ENCODE results near the gene GAPDHS. TPM values are rescaled to one million over a fixed set of nuclear protein-coding genes. Genes with fewer than 3 reads are reported as not detected.

Gene GAPDHS
- total and polyA plus RNA-seq, 2 of the 4 experiments (the other 2 are of a cell fraction), result not detected

- no TSS peak for BruUV-seq (replicated peaks)
- CTCF ChIA-PET, result no interaction called here
- no peaks in the 10 kb centered on the region for H3K79me1 ChIP-seq (ENCODE audit: low read depth in 1 of 2, low read length in 2 of 2)
- TF ChIP-seq BHLHE40 (IDR thresholded peaks at IDR 0.05; ENCODE audit: low read depth, low read length) (no peak), RFX5 (IDR thresholded peaks at IDR 0.05; ENCODE audit: low read depth, low read length) (no peak), RCOR1 (IDR thresholded peaks at IDR 0.05; ENCODE audit: insufficient replicate concordance, low read length) (no peak), USF2 (IDR thresholded peaks at IDR 0.05; ENCODE audit: low read depth, low read length) (no peak)
- TF ChIP-seq, protein P1, sequence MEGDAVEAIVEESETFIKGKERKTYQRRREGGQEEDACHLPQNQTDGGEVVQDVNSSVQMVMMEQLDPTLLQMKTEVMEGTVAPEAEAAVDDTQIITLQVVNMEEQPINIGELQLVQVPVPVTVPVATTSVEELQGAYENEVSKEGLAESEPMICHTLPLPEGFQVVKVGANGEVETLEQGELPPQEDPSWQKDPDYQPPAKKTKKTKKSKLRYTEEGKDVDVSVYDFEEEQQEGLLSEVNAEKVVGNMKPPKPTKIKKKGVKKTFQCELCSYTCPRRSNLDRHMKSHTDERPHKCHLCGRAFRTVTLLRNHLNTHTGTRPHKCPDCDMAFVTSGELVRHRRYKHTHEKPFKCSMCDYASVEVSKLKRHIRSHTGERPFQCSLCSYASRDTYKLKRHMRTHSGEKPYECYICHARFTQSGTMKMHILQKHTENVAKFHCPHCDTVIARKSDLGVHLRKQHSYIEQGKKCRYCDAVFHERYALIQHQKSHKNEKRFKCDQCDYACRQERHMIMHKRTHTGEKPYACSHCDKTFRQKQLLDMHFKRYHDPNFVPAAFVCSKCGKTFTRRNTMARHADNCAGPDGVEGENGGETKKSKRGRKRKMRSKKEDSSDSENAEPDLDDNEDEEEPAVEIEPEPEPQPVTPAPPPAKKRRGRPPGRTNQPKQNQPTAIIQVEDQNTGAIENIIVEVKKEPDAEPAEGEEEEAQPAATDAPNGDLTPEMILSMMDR (conservative IDR thresholded peaks at IDR 0.05; ENCODE audit: low read depth, low read length), result no peak
- H2BK5ac ChIP-seq (ENCODE audit: low read depth, low read length, poor library complexity, severe bottlenecking), result no peak overlapping the region
- H2BK120ac ChIP-seq (ENCODE audit: low read depth, low read length), result no peak overlapping the region
- peaks cover 21% of the 10 kb centered on the region for H3K27me3 ChIP-seq (ENCODE audit: control insufficient read depth, insufficient read depth, low read length)
- H4K8ac ChIP-seq (ENCODE audit: low read depth in 2 of 2, low read length in 2 of 2), result no peak overlapping the region
- dilution Hi-C loops (cut with HindIII; ENCODE audit: low sequenced_read_pairs, unreplicated experiment), result no loop called here
- H4K91ac ChIP-seq (ENCODE audit: insufficient read depth, low read depth, low read length), result no peak overlapping the region
- no peak overlapping the region for H2AK9ac ChIP-seq (replicated peaks; ENCODE audit: low read depth, low read length, poor library complexity)
- no peak overlapping the region for H3K23ac ChIP-seq (ENCODE audit: low read depth, low read length)
- intact Hi-C loops (cut with micrococcal nuclease), result no loop called here
- no peaks in the 10 kb centered on the region for H4K20me1 ChIP-seq (ENCODE audit: insufficient read depth, low read length)
- no peak for DNase-seq
- in situ Hi-C loops (cut with MboI; ENCODE audit: low sequenced_read_pairs), result no loop called here
- no peak overlapping the region for H3K4ac ChIP-seq (ENCODE audit: low read depth, low read length)
- H3K18ac ChIP-seq (ENCODE audit: low read depth, low read length), result no peak overlapping the region
- no peak overlapping the region for H4K5ac ChIP-seq (ENCODE audit: low read depth, low read length)
- no peaks in the 10 kb centered on the region for H3K4me1 ChIP-seq (ENCODE audit: control insufficient read depth, insufficient read depth, low read length)
- no peak overlapping the region for H3K4me3 ChIP-seq (ENCODE audit: insufficient read depth, low read depth, low read length)
- no peak overlapping the region for H3K27ac ChIP-seq (ENCODE audit: insufficient read depth, low read length)
- no peak for ATAC-seq (ENCODE audit: low read depth)
- no peak overlapping the region for H2BK20ac ChIP-seq (ENCODE audit: low read depth, low read length)
- no peak overlapping the region for H2AFZ ChIP-seq (replicated peaks; ENCODE audit: low read length, poor library complexity)
- H3K14ac ChIP-seq (replicated peaks; ENCODE audit: low read depth, low read length), result no peak overlapping the region
- H3K9me1 ChIP-seq (ENCODE audit: insufficient read depth, low read length), result no peaks in the 10 kb centered on the region
- no peaks in the 10 kb centered on the region for H3K9me3 ChIP-seq (ENCODE audit: control insufficient read depth, insufficient read depth, low read length)
- H3K36me3 ChIP-seq (ENCODE audit: control insufficient read depth, insufficient read depth, low read length), result no peaks in the 10 kb centered on the region
- no peak overlapping the region for H3K56ac ChIP-seq (ENCODE audit: extremely low read depth, insufficient read depth, low read length)
- POLR2A ChIA-PET (ENCODE audit: unreplicated experiment), result no interaction called here
- 50% methylated on average over 4 of the region's 12 CpGs; no CpG with 5 or more reads in 1 of the 2 experiments for WGBS, 2 experiments (ENCODE audit: extremely low coverage in 2 of 2, insufficient read length in 1 of 2)
- no peak overlapping the region for H2BK15ac ChIP-seq (ENCODE audit: low read depth, low read length)
- H3K9ac ChIP-seq (ENCODE audit: low read depth, low read length), result no peak overlapping the region
- no peak overlapping the region for H3K4me2 ChIP-seq (ENCODE audit: low read depth, low read length)
- no peak overlapping the region for H2AK5ac ChIP-seq (ENCODE audit: low read depth, low read length)
These were observed 32.0 kb downstream of the GAPDHS start for GRCh38 chr19:35565016-35565856.
